HL-60 (cell line): ENCODE results near the gene SYNPO2.

Experiments used
- CTCF ChIP-seq: IDR thresholded peaks from one replicate; pipeline ENCODE4 v1.5.1; 2011; ENCODE audit warnings: low read length, control low read depth, inconsistent platforms; ENCODE audit not compliant: insufficient read depth
- GABPA ChIP-seq: IDR thresholded peaks from 2 replicates; pipeline ENCODE4 v1.6.1; 2012; ENCODE audit warnings: low read depth
- POLR2AphosphoS5 ChIP-seq: IDR thresholded peaks from 2 replicates; pipeline ENCODE4 v1.6.1; 2012; ENCODE audit warnings: low read depth
- REST ChIP-seq: IDR thresholded peaks from 2 replicates; pipeline ENCODE4 v1.6.1; 2012; ENCODE audit warnings: low read depth; ENCODE audit not compliant: insufficient replicate concordance
- SPI1 ChIP-seq: IDR thresholded peaks from 2 replicates; pipeline ENCODE4 v1.6.1; 2012; ENCODE audit warnings: low read depth, mild to moderate bottlenecking, borderline replicate concordance

GRCh38 chr4:118898684-118899138 is 10.1 kb downstream of the SYNPO2 start:
- TF ChIP-seq CTCF: no peak
- no peak for TF ChIP-seq SPI1
- TF ChIP-seq POLR2AphosphoS5: no peak
- TF ChIP-seq REST: no peak
- TF ChIP-seq GABPA: no peak
